Stomach (tissue), 9 donors: ENCODE data around the gene PRSS21. TPM values are rescaled to one million over a fixed set of nuclear protein-coding genes. Genes with fewer than 3 reads are reported as not detected.

Source experiments
- DNase-seq, 2 donors: peaks; one replicate each; pipeline versions ENCODE4 v3.0.0 to v3.0.0-alpha.2; 2013 to 2019
- H3K27ac ChIP-seq, 5 donors: fragments of 200-600 bp in 4 of 5; sonication (generic) in 4 of 5; one replicate each; pipeline ENCODE4 v1.5.1; 2013 to 2019; ENCODE audit warnings: mild to moderate bottlenecking in 1 of 5, moderate library complexity in 1 of 5
- H3K27me3 ChIP-seq, 3 donors: fragments of 200-600 bp; sonication (generic); one replicate each; pipeline ENCODE4 v1.5.1; 2017 to 2019; ENCODE audit warnings: mixed run types in 1 of 3
- H3K36me3 ChIP-seq, 4 donors: fragments of 200-600 bp; sonication (generic); 1 replicate in 3 of 4; 2 replicates in 1 of 4; pipeline ENCODE4 v1.5.1; 2016 to 2019
- H3K4me1 ChIP-seq, 4 donors: fragments of 200-600 bp; sonication (generic); one replicate each; pipeline ENCODE4 v1.5.1; 2016 to 2019
- H3K4me3 ChIP-seq, 4 donors: fragments of 200-600 bp; sonication (generic) in 3 of 4; one replicate each; pipeline ENCODE4 v1.5.1; 2016 to 2019; ENCODE audit warnings: mild to moderate bottlenecking in 1 of 4
- H3K9me3 ChIP-seq, 4 donors: fragments of 200-600 bp; sonication (generic); one replicate each; pipeline ENCODE4 v1.5.1; 2016 to 2019
- CTCF ChIP-seq, 7 experiments: fragments of 450-650 bp in 4 of 7; fragments of 200-600 bp in 3 of 7; sonication (generic) in 3 of 7; IDR thresholded peaks; one replicate each; pipeline ENCODE4 v1.5.1; 2016 to 2019; ENCODE audit warnings: antibody characterized with exemption in 7 of 7, control low read depth in 2 of 7, mild to moderate bottlenecking in 1 of 7
- EP300 ChIP-seq: sonication (generic); formaldehyde crosslinking; IDR thresholded peaks from one replicate; pipeline ENCODE4 v1.6.1; 2017; ENCODE audit warnings: antibody characterized with exemption
- POLR2A ChIP-seq, 4 donors: fragments of 450-650 bp; IDR thresholded peaks; one replicate each; pipeline ENCODE4 v1.6.1; 2016; ENCODE audit warnings: antibody characterized with exemption in 4 of 4, control low read depth in 2 of 4, mild to moderate bottlenecking in 1 of 4, moderate library complexity in 1 of 4
- POLR2AphosphoS5 ChIP-seq, 3 donors: sonication (generic); formaldehyde crosslinking; IDR thresholded peaks; one replicate each; pipeline ENCODE4 v1.6.1; 2016; ENCODE audit warnings: antibody characterized with exemption in 3 of 3
- WGBS, 5 donors: extraction: QIAGEN DNeasy Blood & Tissue Kit in 3 of 5; methylation state at CpG; one replicate each; pipeline versions ENCODE4 v1.1.5 to v1.1.7; 2013 to 2018; 5-methylcytosine and 5-hydroxymethylcytosine counted together
- intact Hi-C: fragments of 100-400 bp; cut with DNase I; formaldehyde crosslinking; loops from one replicate; pipeline ENCODE4 v1.15.1; 2023; ENCODE audit warnings: low total_unique reads
- polyA plus RNA-seq, 3 donors: library from polyadenylated mRNA; stranded (reverse); fragments of 200-250 nt; gene quantifications; one replicate each; pipeline ENCODE4 v1.2.3, GENCODE V29; 2013
- total RNA-seq, 5 donors: library from RNA; depleted of rRNA; stranded (reverse); fragments of >200 nt; gene quantifications; one replicate each; pipeline versions ENCODE4 v1.1.0 to v1.2.3, GENCODE V29; 2014 to 2016
- donor health status: healthy with polysubstance abuse.
- donor health status: Bipolar disorder and iron deficiency.
- donor health status: healthy.

PRSS21 gene
- total and polyA plus RNA-seq, 8 donors, result 0.50 to 2.9 (median 0.88) TPM; not detected in 4

- Histone ChIP-seq H3K4me1 (peaks cover 12 to 18% (median 14%) of the 10 kb centered on the region in 4 donors), H3K36me3 (no peaks in the 10 kb centered on the region), H3K4me3 (no peak overlapping the region), H3K9me3 (no peaks in the 10 kb centered on the region), H3K27me3 (peaks cover 0 to 65% (median 0%) of the 10 kb centered on the region in 3 donors), H3K27ac (peak overlapping the region; percentile 57 to 90 (median 82))
- peak; percentile 82 to 84 for DNase-seq
- 21 to 38% (median 30%) methylated on average over 19 to 22 of the region's 22 CpGs for WGBS, 5 donors
- intact Hi-C loops, result no loop called here
- TF ChIP-seq POLR2A (IDR thresholded peaks at IDR 0.05) (no peak), POLR2AphosphoS5 (IDR thresholded peaks at IDR 0.05) (peak in 2 of 3 donors; percentile 82 to 86)
Measured at GRCh38 chr16:2835638-2836493, 18.8 kb downstream of the PRSS21 start.

DNA sequence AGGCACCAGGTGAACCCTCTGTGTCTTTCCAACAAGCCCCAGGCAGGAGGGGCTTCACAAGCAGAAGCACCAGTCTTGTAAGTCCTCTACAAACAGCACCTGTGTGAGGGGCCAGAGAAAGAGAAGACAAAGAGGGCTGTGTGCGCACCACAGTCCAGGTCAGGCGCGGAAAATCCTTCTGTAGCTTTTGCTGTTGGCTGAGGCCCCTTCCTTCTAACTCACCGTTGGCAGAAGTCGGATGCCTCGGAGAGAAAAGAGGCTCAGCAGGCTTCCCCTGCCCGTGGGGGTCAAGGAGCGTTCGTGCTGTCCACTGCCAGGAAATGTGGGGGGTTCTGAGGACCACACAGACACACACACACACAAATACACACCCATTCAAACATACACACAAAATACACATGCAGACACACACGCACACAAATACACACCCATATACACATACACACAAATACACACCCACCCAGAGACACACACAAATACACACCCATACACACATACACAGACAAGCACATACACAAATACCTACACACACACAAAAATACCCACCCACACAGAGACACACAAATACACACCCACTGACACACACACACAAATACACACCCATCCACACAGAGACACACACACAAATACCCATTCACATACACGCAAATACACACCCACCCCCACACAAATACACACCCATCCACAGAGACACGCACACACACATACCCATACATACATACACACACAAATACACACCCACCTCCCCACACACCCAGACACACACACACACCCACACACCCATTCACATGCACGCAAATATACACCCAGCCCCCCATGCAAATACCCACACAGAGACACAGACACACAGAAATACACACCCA, 19.8 kb downstream of the PRSS21 start:
- Histone ChIP-seq H3K36me3 (no peaks in the 10 kb centered on the region), H3K4me3 (no peak overlapping the region), H3K27ac (peak overlapping the region in 4 of 5 donors; percentile 78 to 90 (median 83)), H3K27me3 (peaks cover 0 to 65% (median 0%) of the 10 kb centered on the region in 3 donors), H3K9me3 (no peaks in the 10 kb centered on the region), H3K4me1 (peaks cover 17 to 24% (median 21%) of the 10 kb centered on the region in 4 donors)
- TF ChIP-seq EP300 (no peak), POLR2AphosphoS5 (IDR thresholded peaks at IDR 0.05) (no peak), CTCF (IDR thresholded peaks at IDR 0.05) (no peak), POLR2A (IDR thresholded peaks at IDR 0.05) (no peak)
- 63 to 69% (median 66%) methylated on average over 13 of the region's 13 CpGs for WGBS, 5 donors
- DNase-seq, result no peak
- intact Hi-C loops, result no loop called here

DNA sequence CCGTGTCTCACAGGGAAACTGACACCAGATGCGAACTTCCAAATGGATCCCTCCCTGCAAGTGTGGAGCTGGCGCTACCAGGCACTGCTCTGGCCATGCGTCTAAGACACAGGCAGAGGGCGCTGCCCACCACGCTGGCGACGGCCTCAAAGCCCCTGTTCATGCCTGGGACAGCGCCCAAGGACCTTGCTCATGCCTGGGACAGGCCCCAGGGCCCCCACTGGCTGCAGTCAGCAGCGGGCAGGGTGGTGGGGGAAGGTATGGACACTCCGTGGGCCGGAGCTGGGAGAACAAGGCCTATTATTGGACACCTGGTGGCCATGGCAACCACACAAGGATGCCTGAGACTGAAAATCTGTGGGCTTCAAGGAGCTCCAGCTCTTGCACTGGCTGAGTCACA, 21.9 kb downstream of the PRSS21 start:
- H3K4me3 ChIP-seq, result no peak overlapping the region
- peaks cover 0 to 56% (median 0%) of the 10 kb centered on the region in 3 donors for H3K27me3 ChIP-seq
- H3K27ac ChIP-seq, result no peak overlapping the region
- DNase-seq, result peak; percentile 79 to 90
- WGBS, 5 donors, result 0 to 5% (median 4%) methylated on average over 3 to 12 of the region's 12 CpGs
- intact Hi-C loops, result no loop called here
- TF ChIP-seq CTCF (IDR thresholded peaks at IDR 0.05), result peak in 5 of 7 experiments; percentile 55 to 89 (median 81)
- no peak for TF ChIP-seq EP300
- no peak for TF ChIP-seq POLR2A (IDR thresholded peaks at IDR 0.05)
- TF ChIP-seq POLR2AphosphoS5 (IDR thresholded peaks at IDR 0.05), result peak in 1 of 3 donors; percentile 68
- peaks cover 22 to 33% (median 30%) of the 10 kb centered on the region in 4 donors for H3K4me1 ChIP-seq
- H3K36me3 ChIP-seq, result no peaks in the 10 kb centered on the region
- no peaks in the 10 kb centered on the region for H3K9me3 ChIP-seq

- 76 to 88% (median 86%) methylated on average over 7 to 15 of the region's 15 CpGs for WGBS, 5 donors
- intact Hi-C loops, result no loop called here
- TF ChIP-seq CTCF (IDR thresholded peaks at IDR 0.05) (no peak), POLR2AphosphoS5 (IDR thresholded peaks at IDR 0.05) (no peak), EP300 (no peak)
- H3K36me3 ChIP-seq, result no peaks in the 10 kb centered on the region
- no peak overlapping the region for H3K4me3 ChIP-seq
- DNase-seq, result no peak
- H3K9me3 ChIP-seq, result no peaks in the 10 kb centered on the region
- no peak overlapping the region for H3K27ac ChIP-seq
- H3K4me1 ChIP-seq, result peaks cover 22 to 33% (median 30%) of the 10 kb centered on the region in 4 donors
- peaks cover 0 to 56% (median 0%) of the 10 kb centered on the region in 3 donors for H3K27me3 ChIP-seq
Measured at GRCh38 chr16:2839650-2840450, 22.8 kb downstream of the PRSS21 start.
